Measurements from ENCODE around the gene TXK.
A peak's percentile ranks its signal among the peaks of the same experiment; 100 is the strongest.

Gene TXK

DNA sequence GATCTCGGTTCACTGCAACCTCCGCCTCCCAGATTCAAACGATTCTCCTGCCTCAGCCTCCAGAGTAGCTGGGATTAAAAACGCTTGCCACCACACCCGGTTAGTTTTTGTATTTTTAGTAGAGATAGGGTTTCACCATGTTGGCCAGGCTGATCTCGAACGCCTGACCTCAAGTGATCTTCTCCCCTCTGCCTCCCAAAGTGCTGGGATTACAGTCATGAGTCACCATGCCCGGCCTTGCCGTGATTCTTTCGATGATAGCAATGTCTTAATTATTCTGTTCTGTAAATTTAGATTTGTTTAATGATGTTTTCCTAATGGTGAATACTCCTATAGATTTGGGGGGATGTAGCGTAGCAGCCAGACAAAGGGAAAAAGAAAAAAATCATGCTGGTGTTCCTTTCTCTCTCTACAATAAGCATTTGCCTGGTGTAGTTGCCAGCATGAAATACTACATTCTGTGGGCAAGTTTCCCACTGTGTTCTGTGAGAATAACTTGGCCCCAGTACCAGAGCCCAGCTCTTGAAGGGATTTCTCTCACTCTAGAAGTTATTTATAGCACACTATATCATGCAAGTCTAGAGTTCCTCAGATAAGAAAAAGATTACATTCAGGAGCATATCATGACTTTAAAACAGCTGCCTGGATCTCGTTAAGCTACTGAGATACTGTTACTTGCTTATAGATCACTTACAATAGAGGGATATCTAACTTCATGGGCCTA, 102.1 kb downstream of the TXK start:
- FAIRE-seq, result no peak
- no peak for DNase-seq (ENCODE audit: extremely low spot score, insufficient read length, low read depth)

DNA sequence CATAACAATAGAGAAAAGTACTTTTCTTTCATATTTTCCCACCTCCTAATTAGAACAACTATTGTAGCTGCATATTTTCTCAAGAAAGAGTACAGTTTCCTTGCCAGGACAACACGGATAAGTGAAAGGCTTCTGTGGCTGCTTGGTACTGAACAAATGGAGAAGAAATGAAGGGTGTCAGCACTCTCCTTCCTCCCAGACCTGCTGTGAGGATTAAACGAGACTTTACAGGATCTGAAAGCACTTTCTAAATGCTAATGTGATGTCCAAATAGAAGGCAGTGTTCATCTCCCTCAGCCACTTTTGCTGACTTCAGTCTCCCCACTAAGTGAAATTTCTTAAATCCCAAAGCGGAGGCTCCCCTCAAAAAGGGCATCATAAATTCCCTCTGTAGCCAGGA, 103.6 kb downstream of the TXK start:
- FAIRE-seq (no peak), DNase-seq (ENCODE audit: extremely low spot score, insufficient read length, low read depth) (no peak)

DNA sequence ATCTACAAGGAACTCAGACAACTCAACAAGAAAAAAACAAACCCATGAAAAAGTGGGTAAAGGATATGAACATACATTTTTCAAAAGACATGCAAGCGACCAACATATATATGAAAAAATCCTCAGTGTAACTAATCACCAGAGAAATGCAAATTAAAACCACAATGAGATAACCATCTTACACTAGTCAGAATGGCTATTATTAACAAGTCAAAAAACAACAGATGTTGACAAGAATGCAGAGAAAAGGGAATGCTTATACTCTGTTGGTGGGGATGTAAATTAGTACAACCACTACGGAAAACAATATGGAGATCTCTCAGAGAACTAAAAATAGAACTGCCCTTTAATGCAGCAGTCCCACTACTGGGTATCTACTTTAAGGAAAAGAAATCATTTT, 105.4 kb downstream of the TXK start:
- FAIRE-seq (peak; percentile 42), DNase-seq (ENCODE audit: extremely low spot score, insufficient read length, low read depth) (no peak)

DNA sequence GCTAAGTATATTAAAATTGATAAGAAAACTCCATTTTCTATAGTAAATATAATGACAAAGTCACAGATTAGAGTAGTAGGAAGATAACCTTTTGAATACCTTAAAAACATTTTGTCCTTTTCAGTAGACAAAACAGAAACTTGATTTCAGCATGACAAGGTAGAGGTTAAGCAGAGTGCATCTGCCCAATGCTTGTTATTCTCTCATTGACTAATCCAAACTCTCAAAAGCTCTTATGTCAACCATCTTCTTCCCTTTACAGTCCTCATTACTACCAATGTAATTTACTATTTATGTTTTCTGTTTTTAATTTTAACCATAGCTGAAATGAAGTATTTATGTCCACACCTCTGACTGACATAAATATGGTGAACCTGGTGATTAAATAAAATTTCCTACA, 106.4 kb downstream of the TXK start:
- DNase-seq (ENCODE audit: extremely low spot score, insufficient read length, low read depth), result no peak
- peak; percentile 54 for FAIRE-seq

- no peak for FAIRE-seq
- no peak for DNase-seq (ENCODE audit: extremely low spot score, insufficient read length, low read depth)
These were observed 109.0 kb downstream of the TXK start for GRCh38 chr4:48025005-48025404.

- FAIRE-seq, result no peak
- DNase-seq (ENCODE audit: extremely low spot score, insufficient read length, low read depth), result no peak
These were observed 109.5 kb downstream of the TXK start for GRCh38 chr4:48024522-48024921.

DNA sequence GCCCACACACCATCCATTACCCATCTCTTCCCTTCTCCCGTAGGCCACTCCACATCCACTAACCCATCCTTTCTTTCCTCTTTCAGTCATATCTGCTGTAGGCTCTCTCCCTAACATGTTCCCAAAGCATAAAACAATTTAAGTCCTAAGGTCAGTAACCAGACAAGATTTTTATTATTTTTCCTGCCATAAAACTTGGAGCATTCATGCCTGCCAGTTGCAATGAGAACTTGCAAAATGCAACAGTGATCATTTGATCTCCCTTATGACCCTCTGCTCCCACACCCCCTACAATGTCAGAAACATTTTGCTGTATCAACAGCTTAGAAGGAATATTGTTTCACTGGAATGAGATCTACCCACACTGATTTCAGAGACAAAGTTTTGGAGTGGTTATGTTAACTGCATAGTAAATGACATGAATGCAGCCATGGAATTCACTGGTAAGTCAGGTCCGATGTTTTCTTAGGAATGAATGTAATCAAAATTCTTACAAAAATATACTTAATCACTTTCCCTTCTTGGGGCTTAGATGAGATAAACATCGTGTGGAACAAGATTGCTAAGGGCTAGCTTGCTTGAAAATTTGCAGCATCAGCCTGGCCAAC, 111.8 kb downstream of the TXK start:
- DNase-seq (ENCODE audit: extremely low spot score, insufficient read length, low read depth), result no peak
- FAIRE-seq, result no peak

DNA sequence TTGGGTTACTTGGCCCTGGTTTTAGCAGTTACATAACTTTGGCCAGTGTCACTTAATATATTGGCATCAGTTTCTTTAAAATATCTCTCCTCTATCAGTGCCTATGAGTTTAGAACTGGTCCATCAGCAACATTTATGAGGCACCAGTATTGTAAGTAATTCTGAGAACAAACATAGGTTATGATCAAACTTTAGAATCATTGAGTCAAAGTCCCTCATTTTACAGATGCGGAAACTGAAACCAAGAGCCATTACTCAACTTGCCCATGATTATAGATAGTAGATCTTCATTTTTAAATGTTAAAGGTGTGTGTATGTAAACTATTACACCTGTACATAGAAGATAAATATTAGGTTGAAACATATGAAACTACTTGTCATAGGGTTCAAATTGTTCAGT, 113.0 kb downstream of the TXK start:
- no peak for DNase-seq (ENCODE audit: extremely low spot score, insufficient read length, low read depth)
- no peak for FAIRE-seq

DNA sequence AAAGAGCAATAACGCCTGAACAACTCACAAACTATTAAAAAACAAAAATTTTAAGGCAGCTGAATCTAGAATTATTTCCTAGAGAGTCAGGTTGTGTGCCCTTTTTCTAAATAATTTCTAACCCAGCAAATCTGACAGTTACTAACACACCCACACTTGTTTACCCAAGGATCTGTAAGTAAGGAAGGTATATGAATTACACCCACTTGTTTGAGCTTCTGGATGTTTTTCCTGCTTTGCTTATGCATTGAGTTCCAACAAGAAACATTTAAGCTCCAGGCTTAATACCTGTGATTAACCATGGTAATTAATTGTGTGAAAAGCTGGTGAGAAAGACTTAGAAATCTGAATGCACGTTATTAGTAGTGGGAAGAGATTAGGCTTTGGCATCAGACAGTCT, 115.9 kb downstream of the TXK start:
- FAIRE-seq (no peak), DNase-seq (ENCODE audit: extremely low spot score, insufficient read length, low read depth) (no peak)

- no peak for DNase-seq (ENCODE audit: extremely low spot score, insufficient read length, low read depth)
- FAIRE-seq, result no peak
These were observed 116.9 kb downstream of the TXK start for GRCh38 chr4:48017108-48017571.
